ENCODE results near the gene PDSS2. TPM values are rescaled to one million over a fixed set of nuclear protein-coding genes. Genes with fewer than 3 reads are reported as not detected.

The PDSS2 gene
- total and polyA plus RNA-seq, 2 of the 4 experiments (the other 2 are of a cell fraction), result 8.6 to 9.2 TPM

GRCh38 chr6:107128175-107128574 lies 331.2 kb downstream of the PDSS2 start:
- H3K56ac ChIP-seq (ENCODE audit: extremely low read depth, insufficient read depth, low read length), result no peak overlapping the region
- H3K4me1 ChIP-seq (ENCODE audit: control insufficient read depth, insufficient read depth, low read length), result no peaks in the 10 kb centered on the region
- no TSS peak for BruUV-seq (replicated peaks)
- H3K4me3 ChIP-seq (ENCODE audit: insufficient read depth, low read depth, low read length), result no peak overlapping the region
- H3K4me2 ChIP-seq (ENCODE audit: low read depth, low read length), result no peak overlapping the region
- no CpG with 5 or more reads among the region's 1 CpG for WGBS, 2 experiments (ENCODE audit: extremely low coverage in 2 of 2, insufficient read length in 1 of 2)
- ChIA-PET POLR2A (ENCODE audit: unreplicated experiment) (no interaction called here), CTCF (interaction anchor here (1.2 kb wide), 1 partner anchor 549 kb away, joined by 3 read pairs; no protein-coding TSS in a partner anchor)
- no peak for TF ChIP-seq CTCF (conservative IDR thresholded peaks at IDR 0.05; ENCODE audit: low read depth, low read length)
- TF ChIP-seq CEBPB (IDR thresholded peaks at IDR 0.05; ENCODE audit: low read depth, low read length), result peak; percentile 84
- TF ChIP-seq FOS (IDR thresholded peaks at IDR 0.05; ENCODE audit: low read depth, low read length), result no peak
- TF ChIP-seq RFX5 (IDR thresholded peaks at IDR 0.05; ENCODE audit: low read depth, low read length), result no peak
- TF ChIP-seq MAFK (IDR thresholded peaks at IDR 0.05; ENCODE audit: low read depth, low read length), result no peak
- TF ChIP-seq USF2 (IDR thresholded peaks at IDR 0.05; ENCODE audit: low read depth, low read length), result no peak
- DNase-seq (peak; percentile 61), ATAC-seq (ENCODE audit: low read depth) (peak; percentile 52; the same call in 1 of the 2 replicates)
- no peak overlapping the region for H3K14ac ChIP-seq (replicated peaks; ENCODE audit: low read depth, low read length)
- no peaks in the 10 kb centered on the region for H3K36me3 ChIP-seq (ENCODE audit: control insufficient read depth, insufficient read depth, low read length)
- H3K18ac ChIP-seq (ENCODE audit: low read depth, low read length), result no peak overlapping the region
- H4K20me1 ChIP-seq (ENCODE audit: insufficient read depth, low read length), result no peaks in the 10 kb centered on the region
- dilution Hi-C loops (cut with HindIII; ENCODE audit: low sequenced_read_pairs, unreplicated experiment), result no loop called here
- intact Hi-C loops (cut with micrococcal nuclease), result no loop called here
- no peak overlapping the region for H3K23ac ChIP-seq (ENCODE audit: low read depth, low read length)
- H3K79me1 ChIP-seq (ENCODE audit: low read depth in 1 of 2, low read length in 2 of 2), result no peaks in the 10 kb centered on the region
- in situ Hi-C loops (cut with MboI; ENCODE audit: low sequenced_read_pairs), result loop anchor here (10.0 kb wide), 1 partner anchor 367 kb away; the partner anchor contains the start of gene SOBP
- H2BK15ac ChIP-seq (ENCODE audit: low read depth, low read length), result no peak overlapping the region
- H2BK120ac ChIP-seq (ENCODE audit: low read depth, low read length), result no peak overlapping the region
- no peak overlapping the region for H2AFZ ChIP-seq (replicated peaks; ENCODE audit: low read length, poor library complexity)
- no peaks in the 10 kb centered on the region for H3K27me3 ChIP-seq (ENCODE audit: control insufficient read depth, insufficient read depth, low read length)
- H3K9me3 ChIP-seq (ENCODE audit: control insufficient read depth, insufficient read depth, low read length), result no peaks in the 10 kb centered on the region
- H3K9ac ChIP-seq (ENCODE audit: low read depth, low read length), result no peak overlapping the region
- no peak overlapping the region for H3K27ac ChIP-seq (ENCODE audit: insufficient read depth, low read length)
- H4K91ac ChIP-seq (ENCODE audit: insufficient read depth, low read depth, low read length), result no peak overlapping the region
- H3K9me1 ChIP-seq (ENCODE audit: insufficient read depth, low read length), result no peaks in the 10 kb centered on the region
- H4K5ac ChIP-seq (ENCODE audit: low read depth, low read length), result no peak overlapping the region
- no peak overlapping the region for H2AK5ac ChIP-seq (ENCODE audit: low read depth, low read length)
- H2AK9ac ChIP-seq (replicated peaks; ENCODE audit: low read depth, low read length, poor library complexity), result no peak overlapping the region
- H4K8ac ChIP-seq (ENCODE audit: low read depth in 2 of 2, low read length in 2 of 2), result no peak overlapping the region
- H3K4ac ChIP-seq (ENCODE audit: low read depth, low read length), result no peak overlapping the region
- no peak overlapping the region for H2BK5ac ChIP-seq (ENCODE audit: low read depth, low read length, poor library complexity, severe bottlenecking)
- no peak overlapping the region for H2BK20ac ChIP-seq (ENCODE audit: low read depth, low read length)

All from IMR-90 (cell line).